ENCODE results near the gene PTPRG. TPM values are rescaled to one million over a fixed set of nuclear protein-coding genes. Genes with fewer than 3 reads are reported as not detected.
"Not testable (repeated sequence)": the region's sequence is repeated elsewhere in the genome, so short reads cannot be mapped to it uniquely, and the experiment has no call there.

PTPRG gene
- total RNA-seq, 1 experiment from 2014 or later: 9.2 TPM

GRCh38 chr3:61724801-61725200 lies 163.4 kb downstream of the PTPRG start:
- no peak for DNase-seq (ENCODE audit: low read depth)

DNA sequence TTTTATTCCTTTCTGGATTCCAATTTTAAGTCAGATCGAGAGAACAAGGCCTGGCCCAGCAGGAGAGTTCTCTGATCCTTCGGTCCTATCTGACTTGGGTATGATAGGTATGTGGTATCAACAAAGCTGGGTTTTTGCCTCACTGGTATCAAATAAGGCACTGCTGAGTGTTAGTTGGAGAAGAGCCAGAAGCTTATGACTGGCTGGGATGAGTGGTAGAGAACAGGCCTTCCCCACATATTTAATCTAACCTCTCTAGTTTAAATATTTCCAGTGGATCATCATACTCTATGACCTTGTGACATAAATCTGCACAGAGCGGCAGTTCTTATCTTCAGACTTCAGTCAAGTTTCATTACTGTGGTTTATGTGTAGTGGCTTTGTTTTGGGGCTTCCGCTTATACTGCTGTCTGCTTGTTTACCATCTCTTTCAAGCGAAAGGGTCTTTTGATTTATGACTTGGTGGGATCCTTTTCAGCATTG lies 164.5 kb downstream of the PTPRG start:
- peak; percentile 77 for DNase-seq (ENCODE audit: low read depth)

- DNase-seq (ENCODE audit: low read depth): no peak
These were observed 166.1 kb downstream of the PTPRG start for GRCh38 chr3:61727435-61727834.

DNA sequence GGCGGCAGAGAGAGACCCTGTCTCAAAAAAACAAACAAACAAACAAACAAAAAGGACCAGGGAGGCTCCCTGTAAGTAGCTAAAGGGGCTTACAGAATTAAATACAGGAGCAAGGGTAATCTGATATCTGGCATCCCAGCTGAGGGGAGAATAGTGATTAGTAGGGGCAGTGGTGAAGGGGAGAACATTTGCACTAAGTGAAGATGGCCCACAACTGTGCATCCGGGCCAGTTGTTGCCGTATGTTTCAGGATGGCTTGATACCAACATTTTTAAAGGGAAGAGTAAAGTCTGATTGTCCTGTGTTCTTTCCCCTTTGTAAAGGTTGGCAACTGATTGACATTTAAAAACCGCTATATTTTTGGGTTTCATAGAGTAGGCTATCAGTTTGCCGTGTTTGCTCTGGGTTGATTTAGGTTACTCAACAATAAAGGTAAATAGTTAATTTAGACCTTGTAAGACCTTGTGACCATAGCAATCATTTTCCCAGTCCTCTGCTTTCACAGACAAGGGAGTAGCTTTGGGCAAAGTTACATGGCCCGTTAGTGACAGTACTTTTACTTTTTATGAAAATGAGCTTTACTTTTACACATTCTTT lies 167.8 kb downstream of the PTPRG start:
- DNase-seq (ENCODE audit: low read depth): no peak

DNA sequence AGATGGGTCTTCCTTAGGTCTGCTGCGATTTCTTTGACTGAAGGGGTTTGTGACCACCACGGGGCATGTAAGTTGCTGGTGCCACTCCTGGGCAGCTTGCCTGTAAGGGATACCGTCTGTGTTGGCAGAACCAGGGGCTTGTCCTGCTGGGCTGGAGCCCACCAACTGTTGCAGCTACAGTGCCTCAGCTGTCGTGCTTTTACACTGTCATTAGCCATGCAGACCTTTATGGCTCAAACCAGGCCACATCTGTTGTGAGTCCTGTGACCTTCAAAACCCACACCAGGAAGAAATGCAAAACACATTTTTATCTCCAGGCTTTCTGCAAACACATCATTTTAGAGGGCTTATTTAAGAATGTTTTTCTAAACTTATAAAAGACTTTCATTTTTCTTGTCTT lies 168.7 kb downstream of the PTPRG start:
- no peak for DNase-seq (ENCODE audit: low read depth)

GRCh38 chr3:61730577-61731231 lies 169.3 kb downstream of the PTPRG start:
- DNase-seq (ENCODE audit: low read depth): no peak

GRCh38 chr3:61733000-61733399 lies 171.6 kb downstream of the PTPRG start:
- DNase-seq (ENCODE audit: low read depth): no peak

DNA sequence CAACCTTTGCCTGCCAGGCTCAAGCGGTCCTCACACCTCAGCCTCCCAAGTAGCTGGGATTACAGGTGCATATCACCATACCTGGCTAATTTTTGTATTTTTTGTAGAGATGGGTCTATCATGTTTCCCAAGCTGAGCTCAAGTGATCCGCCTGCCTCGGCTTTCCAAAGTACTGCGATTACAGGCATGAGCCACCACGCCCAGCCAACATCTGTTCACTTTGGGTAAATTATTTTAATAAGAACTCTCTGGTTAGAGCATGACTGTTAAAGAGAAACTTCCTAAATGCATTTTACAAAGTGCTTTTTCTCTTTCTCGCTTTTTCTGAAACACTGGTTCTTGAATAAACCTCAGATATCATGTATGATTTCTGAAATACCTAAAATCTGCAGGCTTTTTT lies 172.5 kb downstream of the PTPRG start:
- no peak for DNase-seq (ENCODE audit: low read depth)

- no peak for DNase-seq (ENCODE audit: low read depth)
These were observed 173.6 kb downstream of the PTPRG start for GRCh38 chr3:61734749-61735686.

DNA sequence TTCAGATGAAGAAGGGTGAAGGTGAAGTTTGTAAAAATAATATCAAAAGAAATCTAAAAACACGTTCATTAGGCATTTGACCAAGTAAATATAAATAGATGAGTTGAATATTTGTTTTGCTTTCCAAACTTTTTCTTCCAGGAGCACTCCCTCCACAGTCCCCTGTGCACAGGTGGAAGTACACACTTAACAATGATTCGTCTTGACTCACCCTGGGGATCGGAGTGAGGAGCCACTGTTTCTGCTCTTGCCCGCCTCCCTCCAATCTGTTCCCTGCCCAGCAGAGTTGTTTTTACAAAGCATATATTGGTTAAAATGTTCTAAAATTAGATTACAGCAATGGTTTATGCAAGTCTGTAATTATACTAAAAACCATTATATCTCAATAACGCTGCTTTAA lies 175.1 kb downstream of the PTPRG start:
- peak; percentile 44 for DNase-seq (ENCODE audit: low read depth)

GRCh38 chr3:61739640-61740039 lies 178.3 kb downstream of the PTPRG start:
- no peak for DNase-seq (ENCODE audit: low read depth)

- no peak for DNase-seq (ENCODE audit: low read depth)
These were observed 179.1 kb downstream of the PTPRG start for GRCh38 chr3:61740494-61740893.

DNA sequence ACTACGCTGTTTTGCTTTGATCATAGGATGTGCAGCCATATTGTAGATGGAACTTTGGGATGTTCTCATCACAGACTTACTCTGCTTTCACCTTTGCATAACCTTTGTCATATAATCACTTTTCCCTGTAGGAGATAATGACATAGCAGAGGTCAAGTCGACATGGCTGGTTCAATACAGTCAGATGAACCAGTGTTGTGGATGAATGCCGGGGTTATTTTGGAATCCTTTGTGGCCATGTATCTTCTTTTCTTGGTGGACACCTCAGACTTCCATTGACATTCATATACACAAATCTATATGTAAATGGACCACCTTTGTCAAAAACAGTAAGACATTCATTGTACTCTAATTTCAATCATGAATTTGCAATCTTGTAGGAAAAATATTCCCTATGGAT lies 180.2 kb downstream of the PTPRG start:
- no peak for DNase-seq (ENCODE audit: low read depth)

DNA sequence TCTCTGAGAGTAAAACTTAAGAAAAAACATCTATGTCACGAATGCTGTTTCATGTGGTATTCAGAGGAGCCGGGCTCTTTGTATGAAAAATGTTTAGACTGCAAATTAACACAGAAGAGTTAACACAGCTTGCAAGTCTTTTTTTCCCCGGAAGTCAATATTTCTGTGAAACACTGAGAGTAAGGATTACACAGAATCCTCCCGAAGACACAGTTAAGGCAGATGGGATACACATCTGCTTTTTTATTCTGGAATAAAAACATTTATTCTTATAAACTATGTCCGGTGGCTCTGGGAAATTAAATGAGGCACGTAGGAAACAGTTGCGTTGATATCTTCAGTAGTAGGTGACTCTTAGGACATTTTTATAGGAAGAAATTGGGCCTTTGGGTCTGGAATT lies 180.6 kb downstream of the PTPRG start:
- no peak for DNase-seq (ENCODE audit: low read depth)

DNA sequence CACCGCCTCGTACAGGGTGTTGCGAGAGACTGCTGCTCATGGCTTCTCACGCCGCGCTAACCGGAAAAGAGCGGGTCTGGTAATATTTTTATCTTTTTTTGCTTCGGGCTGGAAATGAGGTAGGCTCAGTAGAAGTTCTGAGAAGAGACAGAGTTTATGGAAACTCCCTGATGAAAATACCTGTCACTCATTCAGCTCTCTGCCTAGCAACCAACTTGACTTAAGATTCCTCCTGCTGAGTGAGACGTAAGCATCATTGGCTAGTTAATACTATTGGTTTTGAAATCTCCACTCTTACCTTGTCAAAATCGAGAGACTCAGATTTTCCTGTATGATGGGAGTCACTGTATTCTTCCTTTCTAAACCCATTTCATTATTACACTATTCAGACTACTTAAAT lies 181.7 kb downstream of the PTPRG start:
- DNase-seq (ENCODE audit: low read depth): no peak

DNA sequence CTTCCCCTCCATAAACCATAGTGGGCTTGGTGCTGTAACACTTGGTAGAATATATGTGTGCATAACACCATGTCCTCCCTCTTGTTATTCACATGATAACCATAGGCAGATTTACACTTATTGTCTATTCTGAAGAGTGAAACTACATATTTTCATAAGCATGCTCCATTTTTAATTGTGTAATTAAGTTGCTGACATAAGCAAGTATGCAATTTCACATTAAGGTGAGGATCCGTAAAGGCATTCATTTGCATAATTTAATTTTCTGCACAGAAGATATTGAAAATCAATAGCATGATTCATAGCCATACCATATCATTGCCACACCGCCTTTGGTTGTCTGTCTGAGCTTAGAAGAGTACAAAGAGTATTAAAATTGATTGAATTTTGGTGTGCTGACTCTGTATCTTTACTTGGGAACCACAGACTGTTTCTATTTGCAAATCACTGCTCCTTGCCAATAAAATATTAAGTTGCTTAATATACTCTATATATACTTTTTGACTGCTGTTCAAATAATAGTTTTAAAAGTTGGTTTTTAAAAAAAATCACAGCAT lies 182.4 kb downstream of the PTPRG start:
- no peak for DNase-seq (ENCODE audit: low read depth)

GRCh38 chr3:61748288-61748687 lies 186.9 kb downstream of the PTPRG start:
- no peak for DNase-seq (ENCODE audit: low read depth)

- DNase-seq (ENCODE audit: low read depth): no peak
These were observed 189.4 kb downstream of the PTPRG start for GRCh38 chr3:61750766-61751165.

GRCh38 chr3:61758839-61759238 lies 197.5 kb downstream of the PTPRG start:
- no peak for DNase-seq (ENCODE audit: low read depth)

- DNase-seq (ENCODE audit: low read depth): not testable (repeated sequence)
These were observed 199.4 kb downstream of the PTPRG start for GRCh38 chr3:61760783-61761182.

DNA sequence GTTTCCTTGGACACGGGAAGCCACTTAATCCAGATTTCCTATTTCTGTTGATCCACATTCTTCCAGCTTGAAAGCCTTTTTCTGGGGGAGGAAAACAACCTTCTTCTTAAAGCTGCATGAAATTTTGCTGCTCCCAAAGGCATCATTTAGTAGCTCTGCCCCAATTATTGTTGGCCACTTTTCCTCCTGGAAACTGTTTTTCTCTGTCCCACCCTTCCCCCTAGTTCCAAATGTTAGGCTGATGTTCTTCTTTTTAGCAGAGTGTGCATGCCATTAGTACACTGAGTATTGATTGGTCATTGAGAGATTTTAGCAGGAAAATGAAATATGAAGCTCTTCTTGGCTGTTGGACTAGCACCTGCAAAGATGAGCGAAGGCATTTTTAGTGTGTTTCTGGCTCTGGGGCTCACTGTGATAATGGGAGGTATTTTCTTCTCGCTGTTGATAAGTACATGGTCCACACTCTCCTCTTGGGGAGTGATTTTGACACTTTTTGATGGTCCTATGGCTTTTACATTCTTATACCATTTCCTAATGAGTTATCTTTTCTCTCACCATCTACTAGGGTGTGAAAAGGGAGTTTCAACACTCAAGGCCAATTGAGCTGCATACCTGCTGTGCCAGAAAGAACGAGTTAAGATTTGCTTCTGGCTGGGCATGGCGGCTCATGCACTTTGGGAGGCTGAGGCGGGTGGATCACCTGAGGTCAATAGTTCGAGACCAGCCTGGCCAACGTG lies 200.5 kb downstream of the PTPRG start:
- DNase-seq (ENCODE audit: low read depth): no peak

Data from M059J (cell line).